HEK293T (cell line): ENCODE data around the gene ADGRA3.

Experiments
- CTCF ChIA-PET: fragments of 350-600 bp; formaldehyde crosslinking; extraction: SDS; loops from one replicate; lab custom pipeline; 2021; ENCODE audit warnings: antibody characterized with exemption, inconsistent platforms; lab: Yijun Ruan, JAX
- POLR2A ChIA-PET: fragments of 350-600 bp; formaldehyde crosslinking; extraction: SDS; loops from one replicate; lab custom pipeline; 2020; ENCODE audit warnings: antibody characterized with exemption, inconsistent platforms; lab: Yijun Ruan, JAX
- DNase-seq: peaks from one replicate; pipeline ENCODE4 v3.0.0; 2012; ENCODE audit warnings: mixed read lengths; ENCODE audit errors: extremely low spot score
- ARNT ChIP-seq: fragments of 450-650 bp; IDR thresholded peaks from 2 replicates; pipeline ENCODE4 v1.6.1; 2017; ENCODE audit warnings: mild to moderate bottlenecking
- BHLHE40 ChIP-seq: fragments of 450-650 bp; IDR thresholded peaks from 2 replicates; pipeline ENCODE4 v1.6.1; 2016; ENCODE audit warnings: mild to moderate bottlenecking, moderate library complexity, borderline replicate concordance
- CTBP1 ChIP-seq: fragments of 450-650 bp; IDR thresholded peaks from 2 replicates; pipeline ENCODE4 v1.6.1; 2016; ENCODE audit warnings: borderline replicate concordance
- ELF4 ChIP-seq: fragments of 450-650 bp; IDR thresholded peaks from 2 replicates; pipeline ENCODE4 v1.6.1; 2017; ENCODE audit warnings: antibody characterized with exemption
- FOXA1 ChIP-seq: fragments of 450-650 bp; IDR thresholded peaks from 2 replicates; pipeline ENCODE4 v1.6.1; 2016; ENCODE audit warnings: mild to moderate bottlenecking
- FOXK2 ChIP-seq: fragments of 450-650 bp; IDR thresholded peaks from 2 replicates; pipeline ENCODE4 v1.6.1; 2016; ENCODE audit warnings: mild to moderate bottlenecking
- FOXM1 ChIP-seq: fragments of 450-650 bp; IDR thresholded peaks from 2 replicates; pipeline ENCODE4 v1.6.1; 2017; ENCODE audit warnings: mild to moderate bottlenecking, borderline replicate concordance
- HDGF ChIP-seq: fragments of 450-650 bp; IDR thresholded peaks from 2 replicates; pipeline ENCODE4 v1.6.1; 2017; ENCODE audit warnings: antibody characterized with exemption, borderline replicate concordance
- L3MBTL2 ChIP-seq: fragments of 450-650 bp; conservative IDR thresholded peaks from 2 replicates; pipeline ENCODE4 v1.6.1; 2016; ENCODE audit warnings: mild to moderate bottlenecking
- LEF1 ChIP-seq: fragments of 450-650 bp; IDR thresholded peaks from 2 replicates; pipeline ENCODE4 v1.6.1; 2017; ENCODE audit warnings: mild to moderate bottlenecking, borderline replicate concordance
- NFRKB ChIP-seq: fragments of 450-650 bp; IDR thresholded peaks from 2 replicates; pipeline ENCODE4 v1.6.1; 2016; ENCODE audit warnings: mild to moderate bottlenecking, moderate library complexity
- SP1 ChIP-seq: fragments of 450-650 bp; IDR thresholded peaks from 2 replicates; pipeline ENCODE4 v1.6.1; 2017
- SUZ12 ChIP-seq: fragments of 450-650 bp; IDR thresholded peaks from 2 replicates; pipeline ENCODE4 v1.6.1; 2016; ENCODE audit warnings: mild to moderate bottlenecking
- TARDBP ChIP-seq: fragments of 450-650 bp; IDR thresholded peaks from 2 replicates; pipeline ENCODE4 v1.6.1; 2016
- ZNF384 ChIP-seq: fragments of 450-650 bp; IDR thresholded peaks from 2 replicates; pipeline ENCODE4 v1.6.1; 2016
- TF ChIP-seq, protein P1 (sequence below): fragments of 450-650 bp; IDR thresholded peaks from 2 replicates; pipeline ENCODE4 v1.6.1; 2016

ADGRA3 gene

GRCh38 chr4:22539251-22539650 lies 23.4 kb upstream of the ADGRA3 start:
- ChIA-PET CTCF (no interaction called here), POLR2A (no interaction called here)
- DNase-seq = no peak
- TF ChIP-seq LEF1 (no peak), FOXA1 (no peak), ARNT (no peak), ELF4 (no peak), TARDBP (no peak), BHLHE40 (no peak), ZNF384 (no peak), NFRKB (no peak), FOXM1 (no peak), HDGF (no peak), FOXK2 (no peak), SUZ12 (no peak), SP1 (no peak), L3MBTL2 (no peak), CTBP1 (no peak)
- TF ChIP-seq, protein P1, sequence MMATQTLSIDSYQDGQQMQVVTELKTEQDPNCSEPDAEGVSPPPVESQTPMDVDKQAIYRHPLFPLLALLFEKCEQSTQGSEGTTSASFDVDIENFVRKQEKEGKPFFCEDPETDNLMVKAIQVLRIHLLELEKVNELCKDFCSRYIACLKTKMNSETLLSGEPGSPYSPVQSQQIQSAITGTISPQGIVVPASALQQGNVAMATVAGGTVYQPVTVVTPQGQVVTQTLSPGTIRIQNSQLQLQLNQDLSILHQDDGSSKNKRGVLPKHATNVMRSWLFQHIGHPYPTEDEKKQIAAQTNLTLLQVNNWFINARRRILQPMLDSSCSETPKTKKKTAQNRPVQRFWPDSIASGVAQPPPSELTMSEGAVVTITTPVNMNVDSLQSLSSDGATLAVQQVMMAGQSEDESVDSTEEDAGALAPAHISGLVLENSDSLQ = no peak

DNA sequence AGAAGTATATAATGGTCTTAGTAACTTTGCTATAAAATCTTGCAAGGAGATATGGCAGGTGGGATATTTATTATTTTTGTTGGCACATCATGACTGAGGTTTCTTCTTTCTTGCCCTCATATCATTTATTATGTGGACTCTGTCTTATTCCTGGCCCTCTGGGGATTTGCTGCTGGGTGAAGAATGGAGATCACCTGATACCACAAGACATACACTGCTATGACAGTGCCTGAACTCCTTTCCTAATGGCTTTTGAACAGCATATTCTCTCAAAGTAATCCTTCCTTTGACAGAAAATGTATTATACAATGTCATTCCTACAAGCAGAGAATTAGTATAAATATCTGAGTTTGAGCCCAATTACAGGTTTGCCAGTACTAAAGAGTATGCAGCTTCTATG lies 22.0 kb upstream of the ADGRA3 start:
- CTCF ChIA-PET = no interaction called here
- no peak for DNase-seq
- POLR2A ChIA-PET = no interaction called here
- TF ChIP-seq HDGF (no peak), TARDBP (no peak), ELF4 (no peak), FOXA1 (no peak), CTBP1 (no peak), L3MBTL2 (no peak)

DNA sequence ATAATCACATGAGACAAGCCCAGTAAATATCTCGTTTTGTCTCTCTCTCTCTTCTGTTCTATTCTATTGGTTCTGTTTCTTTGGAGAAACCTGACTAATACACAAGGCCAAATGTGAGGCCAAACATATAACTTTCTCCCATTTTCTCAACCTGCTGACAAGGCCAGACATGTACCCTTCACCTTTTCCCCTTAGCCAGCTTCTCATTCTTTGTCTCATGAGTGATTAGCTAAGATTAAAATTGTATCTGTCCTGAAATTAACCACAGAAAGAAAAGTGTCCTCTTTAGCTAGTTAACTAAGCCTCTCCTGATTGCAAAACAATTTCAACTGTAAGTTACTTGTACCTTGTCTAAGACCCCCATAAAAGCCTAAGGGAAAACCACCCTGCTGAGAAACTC lies 18.5 kb upstream of the ADGRA3 start:
- ChIA-PET CTCF (no interaction called here), POLR2A (no interaction called here)
- no peak for DNase-seq
- TF ChIP-seq SP1 = no peak
- no peak for TF ChIP-seq L3MBTL2
- TF ChIP-seq NFRKB = no peak
- no peak for TF ChIP-seq ZNF384
- TF ChIP-seq ELF4 = no peak

DNA sequence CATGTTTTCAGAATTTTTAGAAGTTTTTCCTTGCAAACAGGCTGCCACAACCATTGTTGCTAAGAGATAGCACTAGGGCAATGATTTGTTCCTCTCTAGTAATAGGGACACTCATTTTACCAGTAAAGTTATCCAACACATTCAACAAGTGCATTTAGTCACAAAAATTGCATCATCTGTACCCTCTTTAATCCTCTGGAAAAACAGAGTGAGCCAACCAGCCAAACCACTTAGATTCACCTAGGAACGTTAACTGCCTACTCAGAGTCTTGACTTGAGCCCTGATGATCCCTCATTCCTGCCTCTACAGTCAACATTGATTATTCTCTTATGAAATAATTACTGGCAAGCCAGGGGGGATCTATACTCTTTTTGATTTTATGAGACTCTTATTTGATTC lies 17.0 kb upstream of the ADGRA3 start:
- POLR2A ChIA-PET = no interaction called here
- CTCF ChIA-PET = no interaction called here
- no peak for DNase-seq
- TF ChIP-seq FOXA1 (no peak), SP1 (no peak), SUZ12 (no peak), FOXK2 (no peak), FOXM1 (no peak), NFRKB (no peak), ELF4 (no peak), LEF1 (no peak), ZNF384 (no peak), HDGF (no peak), TARDBP (no peak), CTBP1 (no peak), BHLHE40 (no peak), ARNT (no peak), L3MBTL2 (no peak)
- TF ChIP-seq, protein P1 = no peak

DNA sequence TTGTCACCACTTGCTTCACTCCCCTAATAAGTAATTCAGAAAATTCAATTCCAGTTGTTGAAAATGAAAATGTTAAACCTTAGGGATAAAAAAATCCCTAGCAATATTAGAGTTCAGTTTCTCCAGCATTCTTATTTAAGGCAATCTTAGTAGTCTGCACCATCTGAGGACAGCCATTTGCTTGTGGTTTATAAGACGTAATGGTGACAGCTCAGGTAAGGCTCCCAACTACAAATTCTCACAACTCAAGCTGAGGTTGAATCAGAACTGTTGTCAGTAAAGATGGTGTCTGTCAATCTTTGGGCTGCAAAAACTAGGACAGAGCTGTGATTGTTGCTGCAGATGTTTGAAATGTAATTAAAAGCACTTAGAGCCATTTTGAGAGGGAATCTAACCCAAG lies 16.3 kb upstream of the ADGRA3 start:
- TF ChIP-seq FOXK2 = no peak
- POLR2A ChIA-PET = no interaction called here
- CTCF ChIA-PET = no interaction called here
- DNase-seq = no peak

GRCh38 chr4:22531311-22532019 lies 15.6 kb upstream of the ADGRA3 start:
- ChIA-PET POLR2A (no interaction called here), CTCF (no interaction called here)
- TF ChIP-seq ELF4 = no peak
- TF ChIP-seq TARDBP = no peak
- TF ChIP-seq FOXA1 = no peak
- TF ChIP-seq CTBP1 = no peak
- TF ChIP-seq SP1 = no peak
- TF ChIP-seq LEF1 = no peak
- TF ChIP-seq FOXK2 = no peak
- TF ChIP-seq ARNT = no peak
- TF ChIP-seq HDGF = no peak
- TF ChIP-seq ZNF384 = no peak
- TF ChIP-seq L3MBTL2 = no peak
- no peak for TF ChIP-seq BHLHE40
- TF ChIP-seq FOXM1 = no peak
- DNase-seq = no peak

DNA sequence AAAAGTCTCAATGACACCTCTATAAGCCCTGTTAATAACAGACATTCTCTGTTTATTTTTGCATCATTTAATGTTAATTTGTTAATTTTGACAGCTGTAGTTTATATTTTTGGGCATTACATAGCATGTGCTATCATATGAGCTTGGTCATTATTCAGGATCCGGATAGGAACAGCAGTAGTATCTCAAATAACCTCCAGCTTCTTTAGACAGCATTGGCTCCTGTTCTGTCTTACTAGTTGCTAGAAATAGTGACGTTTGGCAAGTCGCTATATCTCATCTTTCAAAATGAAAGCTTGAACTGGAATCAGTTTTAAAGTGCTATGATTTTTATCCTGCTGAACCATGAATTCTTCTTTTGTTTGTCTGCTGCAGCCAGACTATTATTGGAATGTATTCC lies 9.0 kb upstream of the ADGRA3 start:
- TF ChIP-seq CTBP1 (no peak), HDGF (no peak), BHLHE40 (no peak), FOXK2 (no peak), TARDBP (no peak), SUZ12 (no peak), LEF1 (no peak), ARNT (no peak), FOXA1 (no peak)
- TF ChIP-seq, protein P1 = no peak
- POLR2A ChIA-PET = no interaction called here
- no peak for DNase-seq
- CTCF ChIA-PET = interaction anchor here (1.0 kb wide), 1 partner anchor 19 kb away, joined by 3 read pairs; no protein-coding TSS in a partner anchor
